GM18858 (cell line): ENCODE data around the gene PLA2G5.

Experiments
- ATAC-seq: cut with Tn5 transposase; IDR thresholded peaks from one replicate; pipeline ENCODE4 v1.9.1; 2021; ENCODE audit not compliant: unreplicated experiment

PLA2G5 gene

GRCh38 chr1:20089328-20090077 lies 19.5 kb downstream of the PLA2G5 start:
- ATAC-seq, result no peak

GRCh38 chr1:20090119-20090518 lies 20.1 kb downstream of the PLA2G5 start:
- no peak for ATAC-seq

- no peak for ATAC-seq
Measured at GRCh38 chr1:20090641-20091040, 20.6 kb downstream of the PLA2G5 start.

GRCh38 chr1:20093303-20093702 lies 23.3 kb downstream of the PLA2G5 start:
- ATAC-seq, result no peak

GRCh38 chr1:20093940-20094391 lies 24.0 kb downstream of the PLA2G5 start:
- no peak for ATAC-seq

GRCh38 chr1:20095564-20096434 lies 25.8 kb downstream of the PLA2G5 start:
- no peak for ATAC-seq

- ATAC-seq, result no peak
Measured at GRCh38 chr1:20096840-20097447, 26.9 kb downstream of the PLA2G5 start.

- no peak for ATAC-seq
Measured at GRCh38 chr1:20099533-20099932, 29.5 kb downstream of the PLA2G5 start.

GRCh38 chr1:20100632-20101355 lies 30.8 kb downstream of the PLA2G5 start:
- ATAC-seq, result no peak

GRCh38 chr1:20102875-20103274 lies 32.9 kb downstream of the PLA2G5 start:
- no peak for ATAC-seq

- no peak for ATAC-seq
Measured at GRCh38 chr1:20105856-20106255, 35.9 kb downstream of the PLA2G5 start.

GRCh38 chr1:20107351-20107750 lies 37.4 kb downstream of the PLA2G5 start:
- no peak for ATAC-seq

GRCh38 chr1:20107796-20108195 lies 37.8 kb downstream of the PLA2G5 start:
- ATAC-seq, result no peak

- ATAC-seq, result no peak
Measured at GRCh38 chr1:20108366-20109123, 38.6 kb downstream of the PLA2G5 start.

GRCh38 chr1:20109223-20109856 lies 39.3 kb downstream of the PLA2G5 start:
- no peak for ATAC-seq

- no peak for ATAC-seq
Measured at GRCh38 chr1:20110679-20111078, 40.7 kb downstream of the PLA2G5 start.

GRCh38 chr1:20111452-20111851 lies 41.5 kb downstream of the PLA2G5 start:
- ATAC-seq, result no peak

- ATAC-seq, result no peak
Measured at GRCh38 chr1:20112279-20113000, 42.4 kb downstream of the PLA2G5 start.

GRCh38 chr1:20114021-20114648 lies 44.1 kb downstream of the PLA2G5 start:
- no peak for ATAC-seq
